ENCODE results near the gene MEGF11.

The MEGF11 gene

GRCh38 chr15:65912235-65912634 lies 341.3 kb downstream of the MEGF11 start:
- H3K4me2 ChIP-seq (ENCODE audit: low read depth, low read length, poor library complexity, severe bottlenecking), result no peak overlapping the region
- H3F3A ChIP-seq (ENCODE audit: insufficient read depth), result no peaks in the 10 kb centered on the region
- no peak overlapping the region for H2AFZ ChIP-seq (ENCODE audit: low read depth, low read length, severe bottlenecking)
- H3K4me3 ChIP-seq (ENCODE audit: insufficient read depth, low read length, poor library complexity, severe bottlenecking), result no peak overlapping the region
- H3K36me3 ChIP-seq (ENCODE audit: low read length), result no peaks in the 10 kb centered on the region
- no peaks in the 10 kb centered on the region for H3K9me3 ChIP-seq (ENCODE audit: insufficient read depth, low read length)
- no peak overlapping the region for H3K27ac ChIP-seq (ENCODE audit: low read depth, low read length)
- TF ChIP-seq EZH2phosphoT487 (conservative IDR thresholded peaks at IDR 0.05; ENCODE audit: low read length), result no peak
- TF ChIP-seq, protein P1, sequence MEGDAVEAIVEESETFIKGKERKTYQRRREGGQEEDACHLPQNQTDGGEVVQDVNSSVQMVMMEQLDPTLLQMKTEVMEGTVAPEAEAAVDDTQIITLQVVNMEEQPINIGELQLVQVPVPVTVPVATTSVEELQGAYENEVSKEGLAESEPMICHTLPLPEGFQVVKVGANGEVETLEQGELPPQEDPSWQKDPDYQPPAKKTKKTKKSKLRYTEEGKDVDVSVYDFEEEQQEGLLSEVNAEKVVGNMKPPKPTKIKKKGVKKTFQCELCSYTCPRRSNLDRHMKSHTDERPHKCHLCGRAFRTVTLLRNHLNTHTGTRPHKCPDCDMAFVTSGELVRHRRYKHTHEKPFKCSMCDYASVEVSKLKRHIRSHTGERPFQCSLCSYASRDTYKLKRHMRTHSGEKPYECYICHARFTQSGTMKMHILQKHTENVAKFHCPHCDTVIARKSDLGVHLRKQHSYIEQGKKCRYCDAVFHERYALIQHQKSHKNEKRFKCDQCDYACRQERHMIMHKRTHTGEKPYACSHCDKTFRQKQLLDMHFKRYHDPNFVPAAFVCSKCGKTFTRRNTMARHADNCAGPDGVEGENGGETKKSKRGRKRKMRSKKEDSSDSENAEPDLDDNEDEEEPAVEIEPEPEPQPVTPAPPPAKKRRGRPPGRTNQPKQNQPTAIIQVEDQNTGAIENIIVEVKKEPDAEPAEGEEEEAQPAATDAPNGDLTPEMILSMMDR (IDR thresholded peaks at IDR 0.05; ENCODE audit: insufficient read depth, low read length, poor library complexity, severe bottlenecking), result no peak
- no peaks in the 10 kb centered on the region for H4K20me1 ChIP-seq (ENCODE audit: low read depth, low read length)
- no peaks in the 10 kb centered on the region for H3K27me3 ChIP-seq (ENCODE audit: low read length)
- no peak overlapping the region for H3K9ac ChIP-seq (ENCODE audit: low read length)
- H3K79me2 ChIP-seq (ENCODE audit: insufficient read depth, low read length), result no peaks in the 10 kb centered on the region
- H3K9me2 ChIP-seq (replicated peaks; ENCODE audit: insufficient read depth, low read length), result no peaks in the 10 kb centered on the region

DNA sequence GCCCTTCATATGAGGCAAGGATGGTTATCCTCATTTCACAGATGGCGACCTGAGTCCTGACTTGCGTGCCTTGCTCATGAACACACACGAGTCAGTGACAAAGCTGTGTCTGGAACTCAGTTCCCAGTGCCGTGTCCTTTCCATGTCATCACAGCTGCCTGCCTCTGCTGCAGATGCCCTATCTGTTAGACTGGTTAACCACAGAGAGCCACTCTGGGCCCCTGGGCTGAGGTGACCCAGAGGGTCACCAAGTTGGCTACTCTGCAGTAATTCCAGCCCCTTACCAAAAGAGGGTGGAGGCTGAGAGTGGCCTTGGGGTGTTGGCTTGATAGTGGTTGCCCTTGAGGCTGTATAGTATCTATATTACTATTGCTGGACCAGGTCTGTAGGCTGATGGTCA lies 343.2 kb downstream of the MEGF11 start:
- TF ChIP-seq, protein P1 (IDR thresholded peaks at IDR 0.05; ENCODE audit: insufficient read depth, low read length, poor library complexity, severe bottlenecking), result no peak
- no peak for TF ChIP-seq EZH2phosphoT487 (conservative IDR thresholded peaks at IDR 0.05; ENCODE audit: low read length)
- Histone ChIP-seq H3K4me3 (ENCODE audit: insufficient read depth, low read length, poor library complexity, severe bottlenecking) (no peak overlapping the region), H3K27ac (ENCODE audit: low read depth, low read length) (no peak overlapping the region), H3K27me3 (ENCODE audit: low read length) (no peaks in the 10 kb centered on the region), H3K9me3 (ENCODE audit: insufficient read depth, low read length) (no peaks in the 10 kb centered on the region), H4K20me1 (ENCODE audit: low read depth, low read length) (no peaks in the 10 kb centered on the region), H3K4me2 (ENCODE audit: low read depth, low read length, poor library complexity, severe bottlenecking) (no peak overlapping the region), H2AFZ (ENCODE audit: low read depth, low read length, severe bottlenecking) (no peak overlapping the region), H3K9ac (ENCODE audit: low read length) (no peak overlapping the region), H3K36me3 (ENCODE audit: low read length) (no peaks in the 10 kb centered on the region), H3F3A (ENCODE audit: insufficient read depth) (no peaks in the 10 kb centered on the region), H3K79me2 (ENCODE audit: insufficient read depth, low read length) (no peaks in the 10 kb centered on the region), H3K9me2 (replicated peaks; ENCODE audit: insufficient read depth, low read length) (no peaks in the 10 kb centered on the region)

GRCh38 chr15:65909831-65910230 lies 343.7 kb downstream of the MEGF11 start:
- Histone ChIP-seq H3K9me3 (ENCODE audit: insufficient read depth, low read length) (no peaks in the 10 kb centered on the region), H3K27me3 (ENCODE audit: low read length) (no peaks in the 10 kb centered on the region), H3K9ac (ENCODE audit: low read length) (no peak overlapping the region), H3F3A (ENCODE audit: insufficient read depth) (no peaks in the 10 kb centered on the region), H4K20me1 (ENCODE audit: low read depth, low read length) (no peaks in the 10 kb centered on the region), H3K79me2 (ENCODE audit: insufficient read depth, low read length) (no peaks in the 10 kb centered on the region), H3K36me3 (ENCODE audit: low read length) (no peaks in the 10 kb centered on the region), H3K4me2 (ENCODE audit: low read depth, low read length, poor library complexity, severe bottlenecking) (no peak overlapping the region), H3K9me2 (replicated peaks; ENCODE audit: insufficient read depth, low read length) (no peaks in the 10 kb centered on the region), H2AFZ (ENCODE audit: low read depth, low read length, severe bottlenecking) (no peak overlapping the region), H3K27ac (ENCODE audit: low read depth, low read length) (no peak overlapping the region), H3K4me3 (ENCODE audit: insufficient read depth, low read length, poor library complexity, severe bottlenecking) (no peak overlapping the region)
- no peak for TF ChIP-seq EZH2phosphoT487 (conservative IDR thresholded peaks at IDR 0.05; ENCODE audit: low read length)
- TF ChIP-seq, protein P1 (IDR thresholded peaks at IDR 0.05; ENCODE audit: insufficient read depth, low read length, poor library complexity, severe bottlenecking), result no peak
